Retinal pigment epithelial cell (primary cell): ENCODE measurements around the gene CCR9.

Source experiments
- DNase-seq: peaks from one replicate; pipeline ENCODE4 v3.0.0-alpha.2; 2010; ENCODE audit warnings: low read depth
- H3K4me3 ChIP-seq: 2 replicates; pipeline ENCODE4 v1.5.1; 2011; ENCODE audit warnings: mild to moderate bottlenecking, low read length, control low read depth, moderate library complexity
- CTCF ChIP-seq: conservative IDR thresholded peaks from 2 replicates; pipeline ENCODE4 v1.5.1; 2011; ENCODE audit warnings: low read depth, low read length, control low read depth, inconsistent platforms

CCR9 gene

GRCh38 chr3:45936261-45936660, 49.9 kb downstream of the CCR9 start:
- TF ChIP-seq CTCF = no peak
- H3K4me3 ChIP-seq = no peak overlapping the region
- DNase-seq = no peak

- TF ChIP-seq CTCF = no peak
- no peak overlapping the region for H3K4me3 ChIP-seq
- no peak for DNase-seq
These were observed 51.1 kb downstream of the CCR9 start for GRCh38 chr3:45937206-45938042.

- no peak for DNase-seq
- no peak for TF ChIP-seq CTCF
- H3K4me3 ChIP-seq = no peak overlapping the region
These were observed 51.7 kb downstream of the CCR9 start for GRCh38 chr3:45938043-45938435.

- peak; percentile 59 for DNase-seq
- TF ChIP-seq CTCF = peak; percentile 97
- H3K4me3 ChIP-seq = no peak overlapping the region
These were observed 52.5 kb downstream of the CCR9 start for GRCh38 chr3:45938864-45939263.

- no peak overlapping the region for H3K4me3 ChIP-seq
- TF ChIP-seq CTCF = no peak
- peak; percentile 22 for DNase-seq
These were observed 53.0 kb downstream of the CCR9 start for GRCh38 chr3:45939341-45939771.

- TF ChIP-seq CTCF = no peak
- no peak overlapping the region for H3K4me3 ChIP-seq
- DNase-seq = no peak
These were observed 53.8 kb downstream of the CCR9 start for GRCh38 chr3:45940004-45940780.
